HepG2 (cell line): ENCODE results near the gene C11orf86. TPM values are rescaled to one million over a fixed set of nuclear protein-coding genes. Genes with fewer than 3 reads are reported as not detected.

ENCODE experiments used
- ARHGAP35 ChIP-seq: sonication (generic); formaldehyde crosslinking; IDR thresholded peaks from 2 replicates; pipeline ENCODE4 v1.9.0; 2022; ENCODE audit warnings: mild to moderate bottlenecking, inconsistent platforms, moderate library complexity, missing genetic modification reagents, borderline replicate concordance
- CBX2 ChIP-seq, 2 experiments: fragments of 200-600 bp in 1 of 2; sonication (generic); formaldehyde crosslinking in 1 of 2; IDR thresholded peaks; 2 replicates each; pipeline versions ENCODE4 v1.7.0 to v1.8.1; 2018 to 2022; ENCODE audit warnings: low read depth in 2 of 2, low read length in 1 of 2, mild to moderate bottlenecking in 1 of 2, missing genetic modification reagents in 1 of 2
- FOXK1 ChIP-seq: sonication (generic); formaldehyde crosslinking; IDR thresholded peaks from 2 replicates; pipeline ENCODE4 v1.4.0; 2020; ENCODE audit warnings: low read depth, missing genetic modification reagents, borderline replicate concordance
- GFI1 ChIP-seq: sonication (generic); formaldehyde crosslinking; IDR thresholded peaks from 2 replicates; pipeline ENCODE4 v1.5.0; 2020; ENCODE audit warnings: missing genetic modification reagents, mild to moderate bottlenecking, borderline replicate concordance
- MAFG ChIP-seq: sonication (generic); formaldehyde crosslinking; IDR thresholded peaks from 2 replicates; pipeline ENCODE4 v1.5.1; 2020; ENCODE audit warnings: mild to moderate bottlenecking, missing genetic modification reagents
- MXD4 ChIP-seq: IDR thresholded peaks from 2 replicates; pipeline ENCODE4 v1.6.1; 2016; ENCODE audit warnings: mild to moderate bottlenecking, missing biosample characterization, missing genetic modification reagents
- NONO ChIP-seq, 2 experiments: fragments of 450-650 bp in 1 of 2; sonication (generic) in 1 of 2; formaldehyde crosslinking in 1 of 2; IDR thresholded peaks in 1 of 2; conservative IDR thresholded peaks in 1 of 2; 2 replicates each; pipeline versions ENCODE4 v1.6.1 to v1.8.0; 2017 to 2022; ENCODE audit warnings: mild to moderate bottlenecking in 1 of 2, missing genetic modification reagents in 1 of 2, moderate library complexity in 1 of 2
- RBM39 ChIP-seq: fragments of 200-400 bp; formaldehyde crosslinking; IDR thresholded peaks from one replicate; pipeline ENCODE4 v1.6.1; 2018; ENCODE audit warnings: antibody characterized with exemption, mild to moderate bottlenecking, low read depth, low read length; ENCODE audit not compliant: poor library complexity, severe bottlenecking
- ZNF296 ChIP-seq: sonication (generic); formaldehyde crosslinking; conservative IDR thresholded peaks from 2 replicates; pipeline ENCODE4 v1.5.0; 2020; ENCODE audit warnings: mild to moderate bottlenecking, missing genetic modification reagents
- ZNF451 ChIP-seq: sonication (generic); formaldehyde crosslinking; IDR thresholded peaks from 2 replicates; pipeline ENCODE4 v1.5.0; 2020; ENCODE audit warnings: mild to moderate bottlenecking, missing genetic modification reagents
- ZNF674 ChIP-seq: sonication (generic); formaldehyde crosslinking; IDR thresholded peaks from 2 replicates; pipeline ENCODE4 v1.5.0; 2020; ENCODE audit warnings: low read depth, mild to moderate bottlenecking, missing genetic modification reagents
- ZNF772 ChIP-seq: sonication (generic); formaldehyde crosslinking; IDR thresholded peaks from 2 replicates; pipeline ENCODE4 v1.5.0; 2020; ENCODE audit warnings: mild to moderate bottlenecking, missing genetic modification reagents
- ZNF841 ChIP-seq: sonication (generic); formaldehyde crosslinking; IDR thresholded peaks from 2 replicates; pipeline ENCODE4 v1.8.1; 2023; ENCODE audit warnings: missing genetic modification reagents, borderline replicate concordance
- polyA plus RNA-seq, 8 experiments: library from polyadenylated mRNA; depleted of rRNA in 3 of 8; stranded (reverse) in 7 of 8; unstranded in 1 of 8; fragments of >200 nt; fragmentation: Illumina TruSeq in 4 of 8; extraction: Trizol in 4 of 8; gene quantifications; 2 replicates each; pipeline versions ENCODE4 v1.2.1 to v1.2.3, GENCODE V29; 2011 to 2016; ENCODE audit warnings: low read depth in 4 of 8, missing spikeins in 1 of 8, mixed read lengths in 1 of 8; ENCODE audit not compliant: insufficient read depth in 1 of 8
- total RNA-seq, 5 experiments: library from RNA; depleted of rRNA; stranded (reverse); fragments of >200 nt; fragmentation: Illumina TruSeq; extraction: Trizol; gene quantifications; 2 replicates each; pipeline ENCODE4 v1.2.3, GENCODE V29; 2016; ENCODE audit warnings: low read depth in 1 of 5
- TF ChIP-seq, protein P1 (sequence below), 2 experiments: sonication (generic) in 1 of 2; formaldehyde crosslinking in 1 of 2; IDR thresholded peaks; 2 replicates each; pipeline versions ENCODE4 v1.5.1 to v1.6.1; 2011 to 2020; ENCODE audit warnings: borderline replicate concordance in 1 of 2, low read depth in 1 of 2, low read length in 1 of 2, mild to moderate bottlenecking in 1 of 2, missing genetic modification reagents in 1 of 2, moderate library complexity in 1 of 2
- TF ChIP-seq, protein P2 (sequence below): sonication (generic); formaldehyde crosslinking; IDR thresholded peaks from 2 replicates; pipeline ENCODE4 v1.5.0; 2020; ENCODE audit warnings: missing genetic modification reagents
- TF ChIP-seq, protein P3 (sequence below): sonication (generic); formaldehyde crosslinking; IDR thresholded peaks from 2 replicates; pipeline ENCODE4 v1.8.0; 2022; ENCODE audit warnings: missing genetic modification reagents, mild to moderate bottlenecking, borderline replicate concordance
- TF ChIP-seq, protein P4 (sequence below): IDR thresholded peaks from 2 replicates; pipeline ENCODE4 v1.4.0; 2020; ENCODE audit warnings: mild to moderate bottlenecking, missing genetic modification reagents
- TF ChIP-seq, protein P5 (sequence below): IDR thresholded peaks from 2 replicates; pipeline ENCODE4 v1.6.1; 2016; ENCODE audit warnings: missing compliant biosample characterization, missing genetic modification reagents, borderline replicate concordance

Gene C11orf86
- total and polyA plus RNA-seq, 2 of the 13 experiments (the other 11 are each of a cell fraction or from before 2014, with no cell fraction given) = 0.11 to 0.18 TPM

DNA sequence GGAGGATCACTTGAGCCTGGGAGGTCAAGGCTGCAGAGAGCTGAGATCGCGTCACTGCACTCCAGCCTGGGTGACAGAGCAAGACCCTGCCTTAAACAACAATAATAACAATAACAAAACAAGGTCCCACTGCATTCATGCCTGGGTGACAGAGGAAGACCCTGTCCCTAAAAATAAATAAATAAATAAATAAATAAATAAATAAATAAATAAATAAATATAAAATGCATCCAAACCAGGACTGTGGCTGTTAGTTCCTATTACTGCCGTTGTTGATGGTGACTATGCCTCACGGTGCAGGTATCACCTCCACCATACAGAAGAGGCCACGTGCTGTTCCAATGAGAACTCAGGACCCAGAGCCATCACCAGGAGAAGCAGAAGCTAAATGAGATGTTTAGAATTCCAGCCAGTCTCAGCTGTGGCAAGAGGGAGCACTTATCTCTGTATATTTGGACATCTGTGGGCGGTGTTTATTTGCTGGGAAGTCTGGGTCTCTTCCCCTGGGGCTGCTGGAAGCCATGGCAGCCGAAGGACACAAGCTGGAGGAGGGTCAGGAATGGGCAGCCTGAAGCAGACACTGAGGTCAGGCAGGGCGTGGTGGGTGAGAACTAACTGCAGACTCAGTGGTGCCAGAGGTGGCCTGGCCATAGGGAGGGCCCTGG lies 21.6 kb downstream of the C11orf86 start (continued):
- TF ChIP-seq CBX2 (IDR thresholded peaks at IDR 0.05; ENCODE audit: low read depth, low read length) = no peak
- TF ChIP-seq CBX2 (CRISPR knock-in tag; IDR thresholded peaks at IDR 0.05; ENCODE audit: low read depth) = no peak
- no peak for TF ChIP-seq ZNF674 (CRISPR knock-in tag)
- TF ChIP-seq ARHGAP35 (CRISPR knock-in tag) = no peak
- no peak for TF ChIP-seq ZNF772 (CRISPR knock-in tag)
- TF ChIP-seq NONO (IDR thresholded peaks at IDR 0.05) = no peak
- TF ChIP-seq NONO (CRISPR knock-in tag; conservative IDR thresholded peaks at IDR 0.05) = no peak
- 0 out of 2 replicates have a peak, but pooled peaks have one; percentile 31 for TF ChIP-seq FOXK1 (CRISPR knock-in tag)
- TF ChIP-seq ZNF296 (CRISPR knock-in tag) = no peak
- no peak for TF ChIP-seq MAFG
- TF ChIP-seq, protein P1, sequence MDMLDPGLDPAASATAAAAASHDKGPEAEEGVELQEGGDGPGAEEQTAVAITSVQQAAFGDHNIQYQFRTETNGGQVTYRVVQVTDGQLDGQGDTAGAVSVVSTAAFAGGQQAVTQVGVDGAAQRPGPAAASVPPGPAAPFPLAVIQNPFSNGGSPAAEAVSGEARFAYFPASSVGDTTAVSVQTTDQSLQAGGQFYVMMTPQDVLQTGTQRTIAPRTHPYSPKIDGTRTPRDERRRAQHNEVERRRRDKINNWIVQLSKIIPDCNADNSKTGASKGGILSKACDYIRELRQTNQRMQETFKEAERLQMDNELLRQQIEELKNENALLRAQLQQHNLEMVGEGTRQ (IDR thresholded peaks at IDR 0.05; ENCODE audit: low read depth, low read length) = no peak
- TF ChIP-seq, protein P1 (CRISPR knock-in tag; IDR thresholded peaks at IDR 0.05; ENCODE audit: borderline replicate concordance) = no peak
- no peak for TF ChIP-seq ZNF451 (CRISPR knock-in tag)
- TF ChIP-seq GFI1 (CRISPR knock-in tag) = 0 out of 2 replicates have a peak, but pooled peaks have one; percentile 27
- TF ChIP-seq ZNF841 (CRISPR knock-in tag) = no peak
- TF ChIP-seq, protein P2, sequence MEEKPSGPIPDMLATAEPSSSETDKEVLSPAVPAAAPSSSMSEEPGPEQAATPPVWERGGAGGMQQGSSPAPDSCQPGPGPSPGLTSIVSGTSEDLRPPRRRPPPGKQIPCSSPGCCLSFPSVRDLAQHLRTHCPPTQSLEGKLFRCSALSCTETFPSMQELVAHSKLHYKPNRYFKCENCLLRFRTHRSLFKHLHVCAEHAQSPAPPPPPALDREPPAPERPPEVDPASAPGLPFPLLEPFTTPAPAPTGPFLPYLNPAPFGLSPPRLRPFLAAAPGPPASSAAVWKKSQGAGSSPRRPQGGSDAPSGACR = no peak
- TF ChIP-seq, protein P3, sequence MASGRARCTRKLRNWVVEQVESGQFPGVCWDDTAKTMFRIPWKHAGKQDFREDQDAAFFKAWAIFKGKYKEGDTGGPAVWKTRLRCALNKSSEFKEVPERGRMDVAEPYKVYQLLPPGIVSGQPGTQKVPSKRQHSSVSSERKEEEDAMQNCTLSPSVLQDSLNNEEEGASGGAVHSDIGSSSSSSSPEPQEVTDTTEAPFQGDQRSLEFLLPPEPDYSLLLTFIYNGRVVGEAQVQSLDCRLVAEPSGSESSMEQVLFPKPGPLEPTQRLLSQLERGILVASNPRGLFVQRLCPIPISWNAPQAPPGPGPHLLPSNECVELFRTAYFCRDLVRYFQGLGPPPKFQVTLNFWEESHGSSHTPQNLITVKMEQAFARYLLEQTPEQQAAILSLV (CRISPR knock-in tag) = no peak
- TF ChIP-seq RBM39 = no peak
- TF ChIP-seq, protein P4, sequence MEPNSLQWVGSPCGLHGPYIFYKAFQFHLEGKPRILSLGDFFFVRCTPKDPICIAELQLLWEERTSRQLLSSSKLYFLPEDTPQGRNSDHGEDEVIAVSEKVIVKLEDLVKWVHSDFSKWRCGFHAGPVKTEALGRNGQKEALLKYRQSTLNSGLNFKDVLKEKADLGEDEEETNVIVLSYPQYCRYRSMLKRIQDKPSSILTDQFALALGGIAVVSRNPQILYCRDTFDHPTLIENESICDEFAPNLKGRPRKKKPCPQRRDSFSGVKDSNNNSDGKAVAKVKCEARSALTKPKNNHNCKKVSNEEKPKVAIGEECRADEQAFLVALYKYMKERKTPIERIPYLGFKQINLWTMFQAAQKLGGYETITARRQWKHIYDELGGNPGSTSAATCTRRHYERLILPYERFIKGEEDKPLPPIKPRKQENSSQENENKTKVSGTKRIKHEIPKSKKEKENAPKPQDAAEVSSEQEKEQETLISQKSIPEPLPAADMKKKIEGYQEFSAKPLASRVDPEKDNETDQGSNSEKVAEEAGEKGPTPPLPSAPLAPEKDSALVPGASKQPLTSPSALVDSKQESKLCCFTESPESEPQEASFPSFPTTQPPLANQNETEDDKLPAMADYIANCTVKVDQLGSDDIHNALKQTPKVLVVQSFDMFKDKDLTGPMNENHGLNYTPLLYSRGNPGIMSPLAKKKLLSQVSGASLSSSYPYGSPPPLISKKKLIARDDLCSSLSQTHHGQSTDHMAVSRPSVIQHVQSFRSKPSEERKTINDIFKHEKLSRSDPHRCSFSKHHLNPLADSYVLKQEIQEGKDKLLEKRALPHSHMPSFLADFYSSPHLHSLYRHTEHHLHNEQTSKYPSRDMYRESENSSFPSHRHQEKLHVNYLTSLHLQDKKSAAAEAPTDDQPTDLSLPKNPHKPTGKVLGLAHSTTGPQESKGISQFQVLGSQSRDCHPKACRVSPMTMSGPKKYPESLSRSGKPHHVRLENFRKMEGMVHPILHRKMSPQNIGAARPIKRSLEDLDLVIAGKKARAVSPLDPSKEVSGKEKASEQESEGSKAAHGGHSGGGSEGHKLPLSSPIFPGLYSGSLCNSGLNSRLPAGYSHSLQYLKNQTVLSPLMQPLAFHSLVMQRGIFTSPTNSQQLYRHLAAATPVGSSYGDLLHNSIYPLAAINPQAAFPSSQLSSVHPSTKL (CRISPR knock-in tag) = peak; percentile 48; the same call in 1 of the 2 replicates
- TF ChIP-seq MXD4 = no peak
- TF ChIP-seq, protein P5, sequence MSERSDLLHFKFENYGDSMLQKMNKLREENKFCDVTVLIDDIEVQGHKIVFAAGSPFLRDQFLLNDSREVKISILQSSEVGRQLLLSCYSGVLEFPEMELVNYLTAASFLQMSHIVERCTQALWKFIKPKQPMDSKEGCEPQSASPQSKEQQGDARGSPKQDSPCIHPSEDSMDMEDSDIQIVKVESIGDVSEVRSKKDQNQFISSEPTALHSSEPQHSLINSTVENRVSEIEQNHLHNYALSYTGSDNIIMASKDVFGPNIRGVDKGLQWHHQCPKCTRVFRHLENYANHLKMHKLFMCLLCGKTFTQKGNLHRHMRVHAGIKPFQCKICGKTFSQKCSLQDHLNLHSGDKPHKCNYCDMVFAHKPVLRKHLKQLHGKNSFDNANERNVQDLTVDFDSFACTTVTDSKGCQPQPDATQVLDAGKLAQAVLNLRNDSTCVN (CRISPR knock-in tag) = no peak
